ENCODE results near the gene MBTPS1.

- no peak for TF ChIP-seq ZNF462 (CRISPR knock-in tag; IDR thresholded peaks at IDR 0.05)
- TF ChIP-seq EZH2 (IDR thresholded peaks at IDR 0.05; ENCODE audit: low read depth, unreplicated experiment): no peak
- TF ChIP-seq REST (IDR thresholded peaks at IDR 0.05; ENCODE audit: unreplicated experiment): no peak
- TF ChIP-seq CTCF (conservative IDR thresholded peaks at IDR 0.05; ENCODE audit: low read depth in 2 of 2): no peak
- TF ChIP-seq ETS1 (IDR thresholded peaks at IDR 0.05): no peak
- TF ChIP-seq POLR2AphosphoS5 (IDR thresholded peaks at IDR 0.05; ENCODE audit: low read depth): no peak
- TF ChIP-seq EZH2phosphoT487 (IDR thresholded peaks at IDR 0.05; ENCODE audit: unreplicated experiment): no peak
- TF ChIP-seq ZNF331 (CRISPR knock-in tag; IDR thresholded peaks at IDR 0.05; ENCODE audit: low read depth): no peak
- no peak for TF ChIP-seq CREB1 (CRISPR knock-in tag; IDR thresholded peaks at IDR 0.05; ENCODE audit: low read depth)
- no peak for TF ChIP-seq STAT1 (IDR thresholded peaks at IDR 0.05; ENCODE audit: unreplicated experiment)
- TF ChIP-seq NANOG (IDR thresholded peaks at IDR 0.05; ENCODE audit: borderline replicate concordance): no peak
- no peak for TF ChIP-seq JUNB (IDR thresholded peaks at IDR 0.05; ENCODE audit: unreplicated experiment)
- no peak for TF ChIP-seq ZNF114 (CRISPR knock-in tag; IDR thresholded peaks at IDR 0.05)
These were observed 79.7 kb downstream of the MBTPS1 start for GRCh38 chr16:84036982-84037425.

Data from GM23338 (cell line).